Stimulated activated CD4-positive, alpha-beta T cell treated with anti-CD3 and anti-CD28 coated beads, Interleukin-1b, Interleukin-23, amount 100 ng/mL, for 48 hours (primary cell): Measurements from ENCODE around the gene LZTS2.

Experiments
- DNase-seq: peaks from one replicate; pipeline ENCODE4 v3.0.0-alpha.2; 2020

Gene LZTS2

GRCh38 chr10:100998991-100999741, 442 bp upstream of the LZTS2 start:
- peak; percentile 75 for DNase-seq

DNA sequence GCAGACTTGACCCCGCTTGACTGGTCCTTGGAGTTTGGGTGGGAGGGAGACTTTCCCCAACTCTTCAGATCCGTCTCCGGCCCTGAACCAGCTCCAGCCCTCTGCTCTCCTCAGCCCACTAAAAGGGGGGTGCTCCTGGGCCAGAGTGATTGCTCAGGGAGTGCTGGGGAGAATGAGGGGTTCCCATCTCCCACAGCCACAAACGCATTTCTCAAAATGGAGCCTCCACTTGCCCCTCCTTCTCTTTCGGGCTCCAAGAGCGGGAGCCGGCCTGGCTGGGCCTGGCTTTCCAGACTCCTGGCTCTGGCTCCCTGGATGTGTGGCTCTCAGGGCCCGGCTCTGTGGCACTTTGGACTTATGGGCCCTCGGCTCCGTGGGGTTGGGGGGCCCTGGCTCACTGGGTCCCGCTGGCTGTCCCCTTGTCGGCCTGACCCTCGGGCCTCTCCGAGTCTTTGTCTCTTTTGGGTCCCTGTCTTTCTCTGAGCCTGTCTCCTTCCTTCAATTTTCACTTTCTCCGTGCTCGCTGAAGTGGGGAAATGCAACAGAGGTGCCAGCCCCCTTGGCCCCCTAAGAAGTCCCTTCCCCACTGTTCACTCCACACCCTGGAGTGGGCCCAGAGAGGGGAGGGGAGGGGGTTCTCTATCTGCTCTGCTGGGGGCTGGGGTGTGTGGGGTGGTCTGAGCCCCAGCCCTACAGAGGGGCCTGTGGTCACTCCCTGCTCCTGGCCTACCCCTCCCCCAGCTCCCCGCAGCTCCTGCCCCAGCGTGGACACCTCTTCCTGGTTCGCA, 713 bp downstream of the LZTS2 start:
- DNase-seq: no peak

DNA sequence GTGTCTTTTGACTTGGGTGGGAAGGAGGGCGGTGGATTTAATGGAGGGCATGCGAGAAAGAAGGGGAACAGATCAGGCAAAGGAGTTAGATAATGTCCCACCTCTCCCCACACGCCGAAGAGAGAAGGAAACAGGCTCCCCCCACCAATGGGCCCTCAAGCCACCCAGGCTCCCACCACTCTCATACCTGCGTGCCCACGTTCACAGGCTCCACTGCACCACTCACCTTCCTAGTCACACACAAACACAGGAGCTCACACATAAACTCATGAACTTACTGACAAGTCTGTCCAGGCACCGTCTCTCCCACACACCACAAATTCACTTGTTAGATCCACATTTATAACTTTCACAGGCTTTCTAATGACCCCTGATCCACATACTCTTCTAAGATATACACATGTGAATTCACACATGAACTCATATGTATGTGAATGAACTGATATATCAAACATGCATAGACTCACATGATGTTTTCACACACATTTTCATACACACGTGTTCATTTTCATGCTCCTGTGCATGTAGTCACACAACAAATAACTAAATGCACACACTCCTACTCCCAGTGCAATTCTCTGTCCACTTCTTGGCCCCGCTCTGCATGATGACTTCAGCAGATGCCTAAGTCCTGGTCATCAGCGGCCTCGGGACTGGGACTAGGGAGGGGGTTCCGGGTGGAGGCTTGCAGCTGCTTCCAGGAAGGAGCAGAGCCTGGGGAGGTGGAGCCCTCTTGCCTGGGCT, 1.5 kb downstream of the LZTS2 start:
- DNase-seq: no peak

- no peak for DNase-seq
These were observed 2.0 kb downstream of the LZTS2 start for GRCh38 chr10:101001659-101002035.

DNA sequence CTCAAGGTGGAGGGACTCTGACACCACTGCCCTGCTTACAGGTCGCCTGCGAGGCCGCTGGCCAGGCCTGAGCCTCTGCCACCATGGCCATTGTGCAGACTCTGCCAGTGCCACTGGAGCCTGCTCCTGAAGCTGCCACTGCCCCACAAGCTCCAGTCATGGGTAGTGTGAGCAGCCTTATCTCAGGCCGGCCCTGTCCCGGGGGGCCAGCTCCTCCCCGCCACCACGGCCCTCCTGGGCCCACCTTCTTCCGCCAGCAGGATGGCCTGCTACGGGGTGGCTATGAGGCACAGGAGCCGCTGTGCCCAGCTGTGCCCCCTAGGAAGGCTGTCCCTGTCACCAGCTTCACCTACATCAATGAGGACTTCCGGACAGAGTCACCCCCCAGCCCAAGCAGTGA, 2.8 kb downstream of the LZTS2 start:
- DNase-seq: no peak

- no peak for DNase-seq
These were observed 4.1 kb downstream of the LZTS2 start for GRCh38 chr10:101003639-101004206.

GRCh38 chr10:101005361-101005760, 5.8 kb downstream of the LZTS2 start:
- no peak for DNase-seq

DNA sequence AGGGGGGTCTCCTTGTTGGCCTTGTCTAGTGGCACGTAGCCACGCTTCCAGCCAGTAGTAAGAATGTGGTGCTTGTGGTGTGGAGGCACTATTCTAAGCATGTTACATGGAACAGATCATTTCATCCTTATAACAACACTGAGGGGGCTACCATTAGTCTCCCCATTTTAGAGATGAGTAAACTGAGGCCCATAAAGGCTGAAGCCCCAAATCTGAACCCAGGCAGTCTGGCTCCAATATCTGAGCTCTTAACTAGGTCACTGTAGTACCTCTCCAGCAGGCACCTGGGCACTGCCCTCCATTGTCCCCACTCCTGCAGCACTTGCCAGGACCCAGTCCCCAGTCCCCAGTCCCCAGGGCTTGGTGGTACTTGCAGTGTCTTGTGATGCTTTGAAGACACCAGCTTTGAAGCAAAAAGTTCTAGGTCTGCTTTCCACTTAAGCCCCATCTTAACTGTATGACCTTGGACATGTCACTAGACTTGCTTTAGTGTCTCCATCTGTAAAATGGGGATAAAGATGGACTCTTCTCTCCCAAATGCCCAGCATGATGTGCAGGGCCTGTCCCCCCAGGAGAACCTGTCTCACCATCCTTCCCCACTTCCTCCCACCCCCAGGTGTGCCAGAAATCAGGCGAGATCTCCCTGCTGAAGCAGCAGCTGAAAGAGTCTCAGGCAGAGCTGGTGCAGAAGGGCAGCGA, 6.4 kb downstream of the LZTS2 start:
- DNase-seq: no peak

DNA sequence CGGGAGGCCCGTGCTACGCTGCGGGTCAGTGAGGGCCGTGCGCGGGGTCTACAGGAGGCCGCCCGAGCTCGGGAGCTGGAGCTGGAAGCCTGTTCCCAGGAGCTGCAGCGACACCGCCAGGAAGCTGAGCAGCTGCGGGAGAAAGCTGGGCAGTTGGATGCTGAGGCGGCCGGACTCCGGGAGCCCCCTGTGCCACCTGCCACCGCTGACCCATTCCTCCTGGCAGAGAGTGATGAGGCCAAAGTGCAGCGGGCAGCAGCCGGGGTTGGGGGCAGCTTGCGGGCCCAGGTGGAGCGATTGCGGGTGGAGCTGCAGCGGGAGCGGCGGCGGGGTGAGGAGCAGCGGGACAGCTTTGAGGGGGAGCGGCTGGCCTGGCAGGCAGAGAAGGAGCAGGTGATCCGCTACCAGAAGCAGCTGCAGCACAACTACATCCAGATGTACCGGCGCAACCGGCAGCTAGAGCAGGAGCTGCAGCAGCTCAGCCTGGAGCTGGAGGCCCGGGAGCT, 7.0 kb downstream of the LZTS2 start:
- DNase-seq: no peak

DNA sequence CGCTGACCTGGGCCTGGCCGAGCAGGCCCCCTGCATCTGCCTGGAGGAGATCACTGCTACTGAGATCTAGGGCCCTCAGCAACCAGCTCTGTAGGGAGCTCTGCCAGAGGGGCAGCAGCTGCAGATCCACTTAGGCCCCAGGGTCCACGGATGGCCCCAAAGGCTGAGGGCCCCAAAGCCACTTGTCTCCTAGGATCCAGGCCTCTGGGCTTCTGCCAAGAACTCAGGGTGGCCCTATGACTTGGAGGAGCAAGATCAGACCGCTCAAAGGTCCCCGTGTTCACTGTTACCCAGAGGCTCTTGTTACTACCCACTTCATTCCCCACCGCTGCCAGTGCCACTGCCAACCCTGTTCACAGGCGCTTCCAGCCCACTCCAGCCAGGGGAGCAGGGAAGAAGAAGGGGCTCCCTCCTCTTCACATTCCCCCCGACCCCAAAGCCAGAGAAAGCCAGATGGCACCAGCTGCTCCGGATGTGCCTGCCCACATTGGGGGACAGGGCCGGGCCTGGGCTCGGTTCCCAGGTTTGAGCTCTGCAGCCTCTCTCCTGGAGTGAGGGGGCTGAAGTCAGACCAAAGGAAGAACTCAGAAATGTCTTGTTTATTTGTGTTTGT, 7.6 kb downstream of the LZTS2 start:
- no peak for DNase-seq

DNA sequence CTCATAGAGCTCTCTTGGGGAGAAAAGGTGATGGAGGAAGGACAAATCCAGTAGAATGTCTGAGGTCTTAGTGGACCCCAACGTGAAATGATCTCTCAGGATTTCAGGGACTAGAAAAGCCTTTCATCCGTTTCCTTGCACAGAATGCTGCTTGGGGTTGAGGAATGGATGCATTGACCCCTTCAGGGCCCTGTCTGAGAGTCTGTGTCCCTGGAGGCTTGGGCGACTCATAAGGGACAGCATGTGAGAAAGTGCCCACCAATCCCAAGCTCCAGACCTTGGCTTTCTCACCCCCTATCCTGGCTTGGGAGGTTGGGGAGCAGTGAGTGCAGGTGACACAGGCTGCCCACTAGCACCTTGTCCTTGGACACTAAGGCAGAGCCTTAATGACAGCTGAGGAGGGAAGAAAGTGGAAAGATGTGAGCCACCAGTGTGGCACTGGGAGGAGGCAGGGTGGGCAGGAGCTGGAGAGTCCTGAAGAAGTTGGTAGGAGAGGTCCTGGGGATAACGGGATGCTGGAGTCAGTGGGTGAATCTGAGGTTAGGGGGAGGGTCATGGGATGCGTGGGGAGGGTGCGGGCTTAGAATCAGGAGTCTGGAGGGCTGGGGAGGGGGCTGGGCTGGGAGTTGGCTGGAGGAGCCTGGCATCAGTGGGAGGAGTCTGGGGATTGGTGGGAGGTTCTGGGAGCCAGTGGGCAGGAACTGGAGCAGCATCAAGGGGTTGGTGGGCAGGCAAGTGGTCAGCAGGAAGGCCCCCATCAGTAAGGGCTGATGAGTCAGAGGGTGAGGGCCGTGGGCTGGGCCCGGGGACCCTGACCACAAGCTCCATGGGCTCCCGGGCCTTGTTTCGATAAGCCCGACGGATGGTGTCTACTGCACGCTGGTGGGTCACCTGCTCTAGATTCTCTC, 8.6 kb downstream of the LZTS2 start:
- no peak for DNase-seq

- DNase-seq: no peak
These were observed 9.3 kb downstream of the LZTS2 start for GRCh38 chr10:101008823-101009423.

- DNase-seq: no peak
These were observed 10.7 kb downstream of the LZTS2 start for GRCh38 chr10:101010329-101010728.

GRCh38 chr10:101011517-101012423, 12.2 kb downstream of the LZTS2 start:
- no peak for DNase-seq

DNA sequence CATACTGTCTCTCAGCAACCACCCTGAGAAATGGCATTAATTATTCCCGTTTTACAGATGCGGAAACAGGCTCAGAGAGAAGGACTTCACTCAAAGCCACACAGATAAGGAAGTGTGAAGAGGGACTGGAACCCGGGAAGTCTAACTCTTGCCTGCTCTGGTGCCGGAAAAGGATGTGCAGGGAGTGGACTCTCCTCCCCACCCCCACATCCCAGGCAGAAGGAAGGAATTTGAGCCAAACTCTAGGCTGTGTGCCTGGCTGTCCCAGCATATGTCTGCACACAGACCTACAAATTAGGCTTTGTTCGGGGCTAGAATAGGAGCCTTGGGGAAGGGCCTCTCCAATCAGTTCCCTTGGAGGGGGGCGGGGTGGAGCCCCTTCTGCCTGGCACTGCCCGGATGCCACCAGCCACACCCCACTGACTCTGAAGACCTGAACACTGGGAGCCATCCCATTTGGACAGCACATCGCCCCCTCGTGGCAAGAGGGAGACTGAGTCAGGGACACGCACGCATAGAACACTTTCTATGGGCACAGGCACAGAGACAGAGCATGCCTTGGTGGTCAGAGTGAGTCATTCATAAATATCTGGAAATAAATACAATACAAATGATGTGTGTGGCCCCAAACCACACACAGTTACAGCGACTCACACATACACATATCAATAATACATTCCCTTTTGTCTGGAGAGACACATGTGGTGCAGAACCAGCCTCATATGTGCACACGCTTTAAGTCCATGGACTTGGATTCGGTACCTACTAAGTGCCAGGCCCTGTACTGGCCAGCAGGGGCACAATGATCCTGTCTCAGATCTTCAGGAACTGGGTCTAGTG, 13.1 kb downstream of the LZTS2 start:
- peak; percentile 82 for DNase-seq

DNA sequence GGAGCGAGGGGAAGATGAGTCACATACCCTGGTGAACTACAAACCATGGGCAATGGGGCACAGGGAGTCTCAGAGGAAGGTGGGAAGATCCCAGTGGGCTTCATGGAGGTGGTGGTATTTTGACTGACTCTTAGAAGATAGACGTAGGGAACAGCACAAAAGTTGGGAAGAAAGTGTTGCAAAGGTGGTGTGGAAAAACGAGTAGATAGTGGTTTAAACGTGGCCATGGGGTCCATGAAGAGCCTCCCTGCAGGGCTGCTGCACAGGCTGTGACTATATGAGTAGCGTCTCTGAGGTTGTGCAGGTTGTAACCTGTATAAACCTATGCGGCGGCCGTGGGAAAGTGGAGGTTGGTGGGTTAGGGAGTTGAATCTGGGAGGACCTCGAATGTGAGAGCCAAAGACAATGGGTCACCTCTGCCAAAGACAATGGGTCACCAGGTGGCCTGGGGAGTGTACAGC, 13.8 kb downstream of the LZTS2 start:
- no peak for DNase-seq

- DNase-seq: peak; percentile 72
These were observed 14.7 kb downstream of the LZTS2 start for GRCh38 chr10:101014230-101014884.
